Right ventricle myocardium superior (tissue), 1 donor: ENCODE results near the gene HSPA12A. TPM values are rescaled to one million over a fixed set of nuclear protein-coding genes. Genes with fewer than 3 reads are reported as not detected.

Experiments
- ATAC-seq: fragments of 200-7000 bp; cut with Tn5 transposase; one replicate; pipeline ENCODE4 v1.9.1; 2020; ENCODE audit warnings: mild to moderate bottlenecking; ENCODE audit not compliant: poor library complexity
- DNase-seq: peaks from one replicate; pipeline ENCODE4 v3.0.0-alpha.2; 2020
- intact Hi-C: fragments of 100-400 bp; cut with DNase I; formaldehyde crosslinking; loops from one replicate; pipeline ENCODE4 v1.11.2; 2022
- total RNA-seq: library from RNA; stranded (reverse); fragmentation: NEBNext Ultra II Directional; extraction: Animal tissue kit (Norgen Biotek cat#: 25700); gene quantifications from one replicate; pipeline ENCODE4 v1.2.1, GENCODE V29; 2021
- donor health status: DM: no; HTN: yes; CAD: no; lungs with severe emphysema.

The HSPA12A gene
- total RNA-seq, 1 donor from 2014 or later = 15.9 TPM

DNA sequence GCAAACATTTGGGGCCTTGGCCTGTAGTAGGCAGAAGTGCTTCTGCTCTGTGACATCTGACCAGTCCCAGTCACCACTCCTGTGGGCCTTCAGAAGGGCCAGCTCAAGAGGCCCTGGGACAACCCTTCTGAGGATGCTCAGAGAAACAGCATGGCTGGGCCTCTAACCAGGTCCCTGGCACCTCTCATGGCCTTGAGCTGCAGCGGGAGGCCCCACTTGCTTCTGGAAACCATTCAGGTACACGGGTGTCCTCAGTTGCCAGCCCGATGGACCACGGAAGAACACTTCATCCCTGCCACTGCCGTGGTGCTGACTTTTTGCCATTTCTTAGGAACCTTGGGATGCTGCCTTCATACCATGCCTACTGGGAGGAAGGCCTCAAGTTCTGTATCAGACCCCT lies 57.6 kb downstream of the HSPA12A start:
- intact Hi-C loops = loop anchor here (5.0 kb wide), 2 partner anchors 103 to 488 kb away; no protein-coding TSS in a partner anchor
- DNase-seq = no peak

DNA sequence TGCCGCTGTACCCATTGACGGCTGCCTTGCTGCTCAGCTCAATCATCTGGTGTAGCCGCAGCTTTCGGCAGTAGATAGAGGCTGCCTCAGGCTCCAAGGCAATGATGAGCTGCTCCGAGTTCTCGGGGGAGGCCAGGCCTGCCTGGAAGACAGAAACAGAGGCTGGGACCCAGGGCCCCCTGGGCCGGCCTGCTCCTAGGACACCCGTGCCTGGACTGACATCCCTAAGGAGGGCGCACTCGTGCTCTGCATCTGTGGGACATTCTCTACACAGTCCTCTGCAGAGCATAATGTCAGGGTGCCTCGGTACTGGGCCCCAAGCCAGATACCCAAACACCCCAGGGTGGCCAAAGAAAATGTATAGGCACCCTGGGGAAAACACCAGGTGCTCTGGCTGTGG lies 58.5 kb downstream of the HSPA12A start:
- ATAC-seq (no peak), DNase-seq (no peak)
- intact Hi-C loops = loop anchor here (5.0 kb wide), 2 partner anchors 103 to 488 kb away; no protein-coding TSS in a partner anchor

More for the DNA sequence above, 57.6 kb downstream of the HSPA12A start:
- no peak for ATAC-seq

DNA sequence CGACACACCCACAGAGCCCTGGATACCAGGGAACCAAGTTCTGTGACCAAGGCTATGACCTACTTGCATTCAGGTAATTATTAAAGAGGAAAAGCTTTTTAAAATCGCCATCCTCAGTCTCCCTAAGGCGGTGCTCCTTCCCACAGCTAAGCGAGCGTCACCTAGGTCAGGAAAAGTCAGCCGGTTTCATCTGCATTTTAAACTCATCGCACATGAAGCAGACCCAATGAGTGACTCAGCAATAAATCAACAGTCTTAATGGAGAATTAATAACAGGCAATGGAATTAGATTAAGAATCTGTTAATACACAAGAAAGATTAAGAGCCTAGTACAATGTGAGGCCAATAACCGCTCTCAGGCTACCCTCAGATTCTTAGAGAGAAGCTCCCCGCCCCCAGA lies 59.2 kb downstream of the HSPA12A start:
- intact Hi-C loops = loop anchor here (5.0 kb wide), 2 partner anchors 104 to 489 kb away; no protein-coding TSS in a partner anchor
- ATAC-seq (no peak), DNase-seq (no peak)

DNA sequence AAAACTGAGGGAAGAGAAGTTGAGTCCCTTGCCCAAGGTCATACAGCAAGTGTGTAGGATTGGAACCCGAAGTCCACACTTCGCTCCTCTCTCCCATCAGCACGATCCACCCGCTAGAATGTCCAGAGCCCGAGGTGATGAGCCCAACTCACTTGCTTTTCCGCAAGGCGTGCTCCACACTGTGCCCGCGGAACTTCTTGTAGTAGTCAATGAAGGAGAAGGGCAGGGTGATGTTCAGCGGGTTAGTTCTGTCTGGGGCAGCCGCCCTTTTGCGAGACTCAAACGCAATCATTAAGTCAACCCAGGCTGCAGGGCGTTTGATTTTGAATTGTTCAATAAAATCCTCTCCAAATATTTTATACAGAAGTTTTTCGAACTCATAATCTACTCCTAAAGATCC lies 63.0 kb downstream of the HSPA12A start:
- intact Hi-C loops = no loop called here
- DNase-seq = no peak
- ATAC-seq = no peak

DNA sequence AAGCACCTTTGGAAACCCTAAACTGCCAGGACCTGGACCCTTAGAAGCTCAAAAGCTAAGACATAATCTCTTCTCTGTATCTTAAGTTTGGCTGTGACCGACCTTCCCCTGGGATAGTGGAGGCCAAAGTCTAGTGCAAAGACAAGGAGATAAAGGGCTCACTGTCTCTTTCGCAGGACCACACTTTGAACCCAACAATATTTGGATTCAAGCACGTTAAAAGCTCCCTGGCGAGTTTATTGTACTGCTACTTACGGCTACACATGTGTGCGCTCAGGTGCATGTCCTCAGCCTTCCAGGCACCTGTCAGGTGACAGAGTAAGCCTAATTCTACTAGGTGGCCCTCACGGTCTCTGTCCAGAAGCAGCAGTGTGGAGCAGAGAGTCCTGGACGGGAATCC lies 65.7 kb downstream of the HSPA12A start:
- intact Hi-C loops = no loop called here
- no peak for DNase-seq
- ATAC-seq = no peak

DNA sequence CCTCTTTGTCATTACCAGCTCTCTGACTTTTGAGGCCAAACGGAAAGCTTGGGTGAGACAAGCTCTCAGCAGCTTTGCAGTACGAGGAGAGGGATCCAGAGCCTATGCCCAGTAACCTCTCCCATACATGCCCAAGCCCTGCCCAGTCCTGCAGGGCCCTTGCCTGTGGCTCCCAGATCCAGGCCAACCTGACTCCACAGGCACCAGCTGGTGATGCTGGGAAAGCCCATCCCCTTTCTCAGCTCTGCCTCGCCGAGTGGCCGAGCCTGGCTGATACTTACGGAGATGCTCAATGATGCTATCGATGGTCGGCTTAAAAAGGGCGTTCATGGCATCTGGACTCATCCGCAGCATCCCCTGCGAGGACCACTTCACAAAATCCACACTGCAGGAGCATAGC lies 66.2 kb downstream of the HSPA12A start:
- intact Hi-C loops = no loop called here
- DNase-seq (no peak), ATAC-seq (no peak)

DNA sequence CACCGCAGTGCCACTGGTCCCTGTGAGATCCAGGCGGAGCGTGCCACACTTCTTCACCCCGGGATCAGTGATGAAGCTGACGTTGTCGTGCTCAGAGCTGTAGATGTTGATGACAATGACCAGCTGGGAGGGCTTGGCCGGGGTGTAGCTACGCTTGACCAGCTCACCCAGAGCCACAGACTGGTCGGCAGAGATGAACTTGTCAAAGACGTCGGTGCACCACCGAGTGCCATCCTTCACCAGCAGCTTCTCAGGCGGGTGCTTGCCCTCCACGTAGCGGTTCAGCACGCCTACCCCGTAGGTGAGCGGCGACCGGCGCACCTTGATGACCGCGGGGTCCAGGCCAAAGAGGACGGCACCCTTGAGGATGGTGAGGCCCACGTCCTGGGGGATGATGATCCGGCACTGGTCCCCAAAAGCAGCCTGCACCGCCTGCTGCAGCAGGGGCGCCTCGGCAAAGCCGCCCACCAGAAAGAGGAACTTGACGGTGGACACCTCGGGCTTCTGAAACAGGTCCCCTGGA lies 67.4 kb downstream of the HSPA12A start:
- no peak for DNase-seq
- no peak for ATAC-seq
- intact Hi-C loops = no loop called here

DNA sequence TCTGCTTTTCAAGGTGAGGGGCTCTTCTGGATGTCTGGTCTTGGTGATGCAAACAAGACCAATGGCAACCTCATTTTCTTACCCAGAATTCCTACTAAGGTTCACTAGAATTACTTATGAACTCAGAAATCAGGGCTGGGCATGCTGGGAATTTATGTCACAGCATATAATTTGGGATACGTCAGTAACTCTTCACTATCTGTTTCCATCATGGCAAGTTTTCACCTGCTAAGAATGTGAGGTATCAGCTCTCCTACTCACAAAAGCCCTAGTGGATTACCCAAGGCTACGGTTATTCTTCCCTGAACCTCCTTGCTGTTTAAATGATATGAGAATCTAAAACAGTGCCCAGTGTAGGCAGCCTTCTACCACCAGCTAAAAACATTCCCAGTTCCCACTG lies 68.5 kb downstream of the HSPA12A start:
- DNase-seq (no peak), ATAC-seq (no peak)
- intact Hi-C loops = no loop called here

DNA sequence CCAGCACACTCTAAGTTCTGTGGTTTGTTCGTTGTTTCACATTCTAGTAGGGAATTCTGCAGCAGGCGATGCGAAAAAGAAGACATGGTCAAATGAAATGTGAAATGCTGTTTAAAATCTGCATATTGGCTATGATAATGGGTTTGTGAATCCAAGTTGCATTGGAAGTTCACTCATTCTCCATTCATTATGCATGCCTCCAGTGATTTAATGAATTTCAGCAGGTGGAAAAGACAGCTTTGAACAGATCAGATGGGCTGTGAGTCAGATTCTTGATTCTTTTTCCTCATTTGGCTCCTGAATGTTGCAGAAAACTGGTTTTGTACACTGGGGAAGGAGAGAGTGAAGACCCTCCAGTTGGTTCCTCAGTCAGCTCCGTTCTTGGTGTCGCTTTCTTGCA lies 69.5 kb downstream of the HSPA12A start:
- ATAC-seq (no peak), DNase-seq (no peak)
- intact Hi-C loops = no loop called here

DNA sequence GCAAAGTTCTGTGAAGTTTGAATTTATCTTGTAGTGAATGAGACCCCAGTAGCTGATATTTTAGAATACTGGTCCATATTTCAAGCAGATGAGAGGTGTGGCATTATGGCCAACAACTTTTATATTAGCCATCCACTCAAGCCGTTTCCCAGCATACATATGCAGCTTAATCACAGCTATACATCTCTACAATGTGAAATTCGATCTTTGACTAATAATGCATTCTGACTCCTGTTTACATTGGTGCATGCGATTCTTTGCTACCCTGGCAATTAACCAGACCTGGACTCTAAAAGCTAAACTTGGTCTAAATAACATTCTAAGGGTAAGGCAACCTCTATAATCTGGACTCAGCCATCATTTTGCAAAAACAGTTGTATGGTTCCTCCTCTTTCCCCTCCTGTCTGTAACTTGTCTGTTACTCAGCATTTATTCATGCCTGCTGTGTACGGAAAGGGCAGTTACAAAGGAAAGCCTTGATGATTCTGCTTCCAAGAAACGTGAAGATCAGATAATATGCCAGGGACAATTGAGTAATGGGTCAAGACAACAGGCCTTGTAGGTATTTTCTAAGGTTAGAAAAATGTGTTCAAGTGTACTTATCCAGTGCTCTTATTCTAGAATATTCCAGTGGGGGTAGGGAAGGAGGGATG lies 71.0 kb downstream of the HSPA12A start:
- intact Hi-C loops = no loop called here
- ATAC-seq = no peak
- DNase-seq = no peak

DNA sequence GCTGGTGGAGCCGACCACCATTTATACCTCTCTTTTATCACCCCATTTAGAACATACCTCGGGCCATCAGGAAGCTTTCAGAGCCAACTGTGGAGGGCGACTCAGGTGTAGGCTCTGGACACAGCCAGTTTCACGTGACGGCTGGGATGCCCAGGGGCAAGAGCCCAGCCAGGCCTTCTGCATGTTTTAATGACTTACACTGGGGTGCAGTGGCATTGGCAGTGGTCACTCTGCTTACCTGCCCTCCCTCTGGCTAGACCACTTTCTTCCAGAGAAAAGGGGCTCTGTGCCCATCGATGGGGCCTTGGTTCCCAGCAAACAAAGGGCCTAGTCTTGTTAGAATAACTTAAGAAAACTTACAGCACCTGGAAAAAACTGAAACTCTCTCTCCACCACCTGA lies 71.7 kb downstream of the HSPA12A start:
- ATAC-seq = no peak
- intact Hi-C loops = no loop called here

DNA sequence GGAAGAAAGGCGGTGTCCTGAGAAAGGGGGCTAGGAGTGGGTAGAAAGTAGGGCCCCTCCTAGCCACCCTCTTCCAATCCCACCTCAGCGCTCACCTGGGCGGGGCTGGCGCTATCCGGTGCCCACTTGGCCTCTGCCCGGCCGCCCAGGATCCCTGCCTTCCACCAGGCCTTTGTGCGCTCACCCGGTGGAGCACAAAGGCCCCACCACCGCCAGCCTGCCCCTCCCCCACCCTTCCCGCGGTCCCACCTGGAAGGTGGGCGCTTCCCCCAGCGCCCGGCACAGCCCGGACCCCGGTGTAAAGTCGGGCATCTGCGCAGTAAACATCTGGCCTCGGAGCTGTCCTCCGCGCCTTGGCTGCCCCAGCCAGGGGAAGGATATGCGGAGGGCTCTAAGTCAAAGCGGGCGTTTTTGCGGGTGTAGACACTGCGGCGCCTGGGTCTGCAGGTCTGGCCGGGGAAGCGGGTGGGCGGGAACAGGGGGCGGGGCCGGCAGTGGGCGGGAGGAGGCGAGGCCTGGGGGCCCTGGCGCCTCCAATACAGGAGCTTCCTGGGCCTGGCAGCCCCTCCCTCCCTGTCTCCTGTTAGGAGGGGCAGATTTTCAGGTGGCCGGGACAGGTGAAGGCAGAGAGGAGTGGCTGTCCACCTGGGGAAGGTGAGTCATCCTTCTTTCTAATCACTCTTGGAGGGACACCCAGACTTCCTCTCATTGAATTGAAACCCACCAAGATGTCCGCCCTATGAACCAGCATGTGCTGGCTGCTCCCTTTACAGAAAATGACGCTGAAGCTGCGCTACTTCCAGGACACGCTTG lies 72.3 kb downstream of the HSPA12A start:
- ATAC-seq = no peak
- intact Hi-C loops = no loop called here

More for the DNA sequence above, 71.7 kb downstream of the HSPA12A start:
- DNase-seq = no peak

DNA sequence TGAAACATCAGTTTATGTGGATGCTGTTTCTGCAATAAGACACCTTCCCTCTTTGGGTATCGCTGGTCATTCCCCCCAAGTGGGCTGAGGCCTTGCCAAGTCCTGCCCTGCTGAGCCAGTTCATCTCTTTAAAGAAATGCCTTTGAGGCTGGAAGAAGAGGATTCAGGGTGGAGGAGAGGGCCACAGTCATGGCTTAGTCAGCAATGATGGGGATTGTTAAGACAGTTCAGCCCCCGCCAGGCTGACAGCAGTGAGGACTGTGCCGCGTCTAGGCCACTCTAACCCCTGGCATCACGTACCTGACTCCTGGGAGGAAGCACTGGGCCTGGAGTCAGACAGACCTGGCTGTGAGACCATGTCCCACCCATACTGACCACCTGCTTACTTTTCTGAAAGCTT lies 73.3 kb downstream of the HSPA12A start:
- no peak for DNase-seq
- intact Hi-C loops = no loop called here
- ATAC-seq = no peak

More for the DNA sequence above, 72.3 kb downstream of the HSPA12A start:
- no peak for DNase-seq

DNA sequence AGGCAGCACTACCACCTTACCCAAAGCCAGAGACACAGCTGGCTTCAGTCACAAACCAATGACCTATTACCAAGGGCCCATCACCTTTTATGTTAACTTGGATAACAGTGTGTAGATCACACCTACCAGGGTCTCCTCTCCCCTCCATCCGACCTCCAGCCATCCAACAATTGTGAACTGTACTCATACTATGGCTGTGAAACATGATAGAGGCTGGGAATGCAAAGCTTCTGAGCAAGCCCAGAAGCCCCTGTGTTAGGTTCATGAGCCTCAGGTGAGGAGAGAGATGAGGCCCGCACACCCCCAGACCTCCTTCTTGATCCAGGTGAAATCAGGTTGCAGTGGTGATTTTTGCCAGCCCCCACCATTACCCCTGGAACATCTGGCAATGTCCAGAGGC lies 73.9 kb downstream of the HSPA12A start:
- ATAC-seq (no peak), DNase-seq (no peak)
- intact Hi-C loops = no loop called here

DNA sequence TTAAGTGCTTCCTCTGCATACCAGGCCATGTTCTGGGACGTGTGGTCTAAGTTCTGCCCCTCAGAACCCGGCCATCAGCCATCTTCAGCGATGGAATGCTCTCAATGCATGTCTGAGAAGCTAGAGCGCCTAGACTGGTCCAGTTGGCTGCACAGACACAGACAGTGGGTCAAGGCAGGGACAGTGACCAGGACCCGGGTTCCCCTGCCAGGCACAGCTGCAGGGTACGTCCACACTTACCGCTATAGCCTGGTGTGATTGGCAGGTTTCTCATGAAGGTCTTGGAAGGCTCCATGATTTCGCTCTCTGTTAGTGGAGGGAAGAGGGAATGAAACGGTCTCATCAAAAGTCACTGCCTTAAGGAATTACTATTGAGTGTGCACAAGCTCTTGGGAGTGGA lies 74.3 kb downstream of the HSPA12A start:
- no peak for DNase-seq
- intact Hi-C loops = no loop called here
- ATAC-seq = no peak

DNA sequence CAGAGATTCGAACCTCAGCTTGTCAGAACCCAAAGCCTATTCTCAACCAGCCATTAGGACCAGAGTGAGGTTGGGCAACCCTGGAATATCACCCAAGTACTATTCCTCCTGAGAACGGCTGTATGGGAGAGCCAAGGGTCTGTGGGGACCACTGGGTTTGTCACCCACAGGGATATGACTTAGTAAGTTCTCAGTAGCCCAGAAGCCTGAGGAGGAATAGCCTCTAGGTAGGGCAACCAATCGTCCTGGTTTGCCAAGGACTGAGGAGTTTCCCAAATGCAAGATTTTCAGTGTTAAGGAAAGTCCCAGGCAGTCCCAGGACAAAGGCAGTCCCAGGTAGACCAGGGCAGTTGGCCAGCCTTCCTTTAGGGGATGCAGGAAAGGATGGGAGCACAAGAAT lies 74.9 kb downstream of the HSPA12A start:
- intact Hi-C loops = no loop called here
- ATAC-seq (no peak), DNase-seq (no peak)

DNA sequence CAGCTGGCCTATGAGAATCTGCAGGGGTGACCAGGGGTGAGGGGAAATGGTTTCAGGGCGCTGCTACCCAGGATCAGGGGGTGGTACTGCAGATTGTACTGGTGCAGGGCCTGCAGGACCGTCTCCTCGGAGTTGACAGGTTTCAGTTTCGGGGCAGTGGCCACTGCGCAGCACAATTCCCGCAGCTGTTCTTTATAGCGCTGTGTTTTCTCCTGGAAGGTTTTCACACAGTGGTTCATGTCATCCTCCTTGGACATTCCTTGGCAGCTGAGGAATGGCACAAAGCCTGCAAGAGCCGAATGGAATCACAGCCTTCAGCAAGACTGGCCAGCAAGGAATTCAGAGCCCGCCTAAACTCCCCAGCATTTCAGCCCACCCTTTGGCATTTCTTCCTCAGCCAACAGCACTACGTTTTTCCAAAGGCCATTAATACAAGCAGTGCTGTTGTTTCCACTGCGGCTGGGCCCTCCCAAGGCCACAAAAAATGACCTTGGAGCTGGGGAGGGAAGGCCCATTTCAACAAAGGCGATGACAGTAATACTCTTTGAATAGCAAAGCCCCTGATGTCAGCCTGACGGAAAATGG lies 76.7 kb downstream of the HSPA12A start:
- peak; percentile 65 for DNase-seq
- ATAC-seq = peak; percentile 72

DNA sequence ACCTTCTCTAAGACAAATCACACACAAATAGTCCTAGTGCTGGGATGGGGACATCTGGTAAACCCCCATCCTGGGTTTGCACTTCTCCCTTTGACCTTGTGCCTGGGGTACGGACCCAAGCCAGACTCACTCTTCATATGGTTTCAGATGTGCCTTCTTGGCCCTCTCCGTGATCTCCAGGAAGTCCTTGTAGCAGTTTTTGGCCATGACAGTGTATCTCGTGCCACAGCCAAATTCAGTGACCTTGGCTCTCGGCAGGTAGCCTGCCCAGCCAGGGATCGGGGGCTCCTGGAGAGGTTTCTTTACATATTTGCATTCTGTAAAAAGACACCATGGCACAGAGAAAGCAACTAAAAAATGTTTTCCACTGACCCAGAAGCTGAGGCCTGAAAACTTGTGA lies 77.7 kb downstream of the HSPA12A start:
- no peak for DNase-seq
- no peak for ATAC-seq
- intact Hi-C loops = no loop called here

More for the DNA sequence above, 76.7 kb downstream of the HSPA12A start:
- intact Hi-C loops = no loop called here

DNA sequence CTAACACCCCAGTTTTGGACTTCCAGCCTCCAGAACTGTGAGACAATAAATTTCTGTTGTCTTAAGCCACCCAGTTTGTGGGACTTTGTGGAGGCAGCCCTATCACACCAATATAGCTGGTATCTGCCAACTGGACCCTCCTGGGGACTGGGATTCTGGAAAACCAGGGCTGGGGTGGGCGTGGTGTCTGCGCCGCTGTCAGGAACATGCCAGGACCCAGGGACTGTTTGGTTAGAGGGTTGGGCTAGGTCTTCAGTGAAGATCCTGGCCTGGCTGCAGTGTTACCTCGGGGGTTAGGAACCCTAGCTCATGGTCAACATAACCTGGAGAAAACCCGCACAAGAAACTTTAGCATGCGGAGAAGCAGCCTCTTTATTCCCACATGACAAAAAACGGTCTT lies 79.0 kb downstream of the HSPA12A start:
- DNase-seq (no peak), ATAC-seq (no peak)
- intact Hi-C loops = no loop called here

DNA sequence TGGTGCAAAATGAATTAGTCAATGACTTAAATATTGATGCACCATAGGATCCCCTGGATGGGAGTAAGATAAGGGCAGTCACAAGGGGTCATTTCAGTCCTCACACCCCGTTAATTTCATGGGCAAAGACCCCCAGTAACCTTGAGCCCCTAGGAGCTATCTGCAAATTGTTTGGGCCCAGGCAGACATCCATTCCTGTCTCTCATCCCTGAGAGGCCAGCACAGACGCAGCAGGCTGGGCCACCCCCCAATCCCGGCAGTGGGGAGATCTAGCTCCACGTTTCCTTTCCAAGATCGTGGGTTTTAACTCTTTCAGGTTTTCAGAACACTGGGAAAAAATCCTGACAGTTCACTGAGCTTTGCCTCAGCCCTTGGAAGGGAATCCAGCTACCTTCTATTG lies 81.5 kb downstream of the HSPA12A start:
- intact Hi-C loops = no loop called here
- no peak for ATAC-seq

More for the DNA sequence above, 81.5 kb downstream of the HSPA12A start:
- DNase-seq = no peak
